ENCODE measurements around the gene ARHGAP10. TPM values are rescaled to one million over a fixed set of nuclear protein-coding genes. Genes with fewer than 3 reads are reported as not detected.
"Not testable (repeated sequence)": the region's sequence is repeated elsewhere in the genome, so short reads cannot be mapped to it uniquely, and the experiment has no call there.

The ARHGAP10 gene
- total and polyA plus RNA-seq, 10 of the 15 experiments (the other 5 are each of a cell fraction or from before 2014, with no cell fraction given), result 1.3 to 25.8 (median 17.2) TPM

- intact Hi-C loops (cut with micrococcal nuclease; ENCODE audit: unreplicated experiment), result no loop called here
- ChIA-PET CTCF (no interaction called here), RAD21 (ENCODE audit: unreplicated experiment) (no interaction called here), POLR2A (no interaction called here), SMC1A (ENCODE audit: uncharacterized antibody, unreplicated experiment) (no interaction called here)
- H3K36me3 ChIP-seq (ENCODE audit: control insufficient read depth in 2 of 2, insufficient read depth in 2 of 2, low read length in 1 of 2), result no peaks in the 10 kb centered on the region; a peak in 1 of 4 replicates
- TF ChIP-seq E4F1 (IDR thresholded peaks at IDR 0.05; ENCODE audit: borderline replicate concordance, partially characterized antibody), result no peak
- no peak for TF ChIP-seq NFYA (IDR thresholded peaks at IDR 0.05; ENCODE audit: borderline replicate concordance, low read depth, low read length)
- no peak for TF ChIP-seq SP1 (IDR thresholded peaks at IDR 0.05; ENCODE audit: low read depth, low read length)
- no peak for TF ChIP-seq BCL3 (IDR thresholded peaks at IDR 0.05; ENCODE audit: borderline replicate concordance, insufficient read depth, low read depth, low read length, poor library complexity, severe bottlenecking)
- no peak for TF ChIP-seq RFX5 (IDR thresholded peaks at IDR 0.05; ENCODE audit: low read depth, low read length)
- no peak for TF ChIP-seq PAX8 (IDR thresholded peaks at IDR 0.05)
- no peak overlapping the region for H3K4me3 ChIP-seq
- DNase-seq (ENCODE audit: low read depth, low spot score) (no peak), ATAC-seq (no peak), FAIRE-seq (no peak)
- H2AFZ ChIP-seq (ENCODE audit: control insufficient read depth, low read depth, low read length), result no peak overlapping the region
- no peaks in the 10 kb centered on the region for H3K27me3 ChIP-seq (replicated peaks in 1 of 2; ENCODE audit: control insufficient read depth in 2 of 2, insufficient read depth in 2 of 2, low read length in 1 of 2)
- no TSS peak for BruUV-seq (replicated peaks)
- H3K9me3 ChIP-seq (replicated peaks; ENCODE audit: control insufficient read depth, insufficient read depth, low read length), result no peaks in the 10 kb centered on the region
- H3K79me2 ChIP-seq (ENCODE audit: control insufficient read depth, insufficient read depth, low read length), result no peaks in the 10 kb centered on the region
- in situ Hi-C loops (cut with MboI), result no loop called here
- H3K4me2 ChIP-seq (ENCODE audit: control insufficient read depth, insufficient read depth), result no peak overlapping the region
- no peaks in the 10 kb centered on the region for H3K4me1 ChIP-seq (ENCODE audit: control insufficient read depth, insufficient read depth, low read length)
- no peak overlapping the region for H3K9ac ChIP-seq (ENCODE audit: control insufficient read depth, insufficient read depth, low read length)
- no peak overlapping the region for H3K27ac ChIP-seq (ENCODE audit: control insufficient read depth, insufficient read depth)
- WGBS (ENCODE audit: insufficient coverage, insufficient replicate concordance, low lambda C conversion rate, missing lambda C conversion rate), result 96% methylated on average over 3 of the region's 3 CpGs
- H4K20me1 ChIP-seq (ENCODE audit: control insufficient read depth, insufficient read depth), result no peaks in the 10 kb centered on the region
Measured at GRCh38 chr4:148081745-148082144, 349.9 kb downstream of the ARHGAP10 start.

GRCh38 chr4:148083073-148083472, 351.2 kb downstream of the ARHGAP10 start:
- H3K27me3 ChIP-seq (replicated peaks in 1 of 2; ENCODE audit: control insufficient read depth in 2 of 2, insufficient read depth in 2 of 2, low read length in 1 of 2); CTCF ChIA-PET; DNase-seq (ENCODE audit: low read depth, low spot score); in situ Hi-C loops (cut with MboI); H3K27ac ChIP-seq (ENCODE audit: control insufficient read depth, insufficient read depth); H3K36me3 ChIP-seq (ENCODE audit: control insufficient read depth in 2 of 2, insufficient read depth in 2 of 2, low read length in 1 of 2); POLR2A ChIA-PET; SMC1A ChIA-PET (ENCODE audit: uncharacterized antibody, unreplicated experiment); RAD21 ChIA-PET (ENCODE audit: unreplicated experiment); ATAC-seq; H4K20me1 ChIP-seq (ENCODE audit: control insufficient read depth, insufficient read depth); H3K9me3 ChIP-seq (replicated peaks; ENCODE audit: control insufficient read depth, insufficient read depth, low read length); intact Hi-C loops (cut with micrococcal nuclease; ENCODE audit: unreplicated experiment); H2AFZ ChIP-seq (ENCODE audit: control insufficient read depth, low read depth, low read length); FAIRE-seq; H3K4me1 ChIP-seq (ENCODE audit: control insufficient read depth, insufficient read depth, low read length); BruUV-seq (replicated peaks); H3K4me2 ChIP-seq (ENCODE audit: control insufficient read depth, insufficient read depth); H3K4me3 ChIP-seq; H3K9ac ChIP-seq (ENCODE audit: control insufficient read depth, insufficient read depth, low read length); H3K79me2 ChIP-seq (ENCODE audit: control insufficient read depth, insufficient read depth, low read length): not testable (repeated sequence)
- WGBS (ENCODE audit: insufficient coverage, insufficient replicate concordance, low lambda C conversion rate, missing lambda C conversion rate), result 82% methylated on average over 4 of the region's 4 CpGs

All from GM12878 (cell line).